ENCODE data around the gene PRKG1. TPM values are rescaled to one million over a fixed set of nuclear protein-coding genes. Genes with fewer than 3 reads are reported as not detected.
"Not testable (repeated sequence)": the region's sequence is repeated elsewhere in the genome, so short reads cannot be mapped to it uniquely, and the experiment has no call there.

PRKG1 gene
- total RNA-seq, 6 experiments from 2014 or later = 1.1 to 2.0 (median 1.3) TPM

DNA sequence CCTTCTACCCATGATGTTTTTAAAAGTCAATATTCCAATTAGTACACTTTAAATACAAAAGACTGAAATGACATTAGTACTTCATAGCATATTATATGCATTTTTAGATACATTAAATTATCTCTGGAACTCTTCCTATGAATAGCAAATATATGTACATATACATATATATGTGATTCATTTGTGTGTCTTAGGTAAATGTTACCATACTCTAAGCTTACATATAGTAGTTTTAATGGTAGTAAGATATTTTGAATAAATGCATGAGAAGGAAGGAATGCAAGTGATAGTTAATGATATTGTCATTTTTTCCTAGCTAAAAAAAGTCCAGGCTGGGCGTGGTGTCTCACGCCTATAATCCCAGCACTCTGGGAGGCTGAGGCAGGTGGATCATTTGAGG is 671.1 kb downstream of the PRKG1 start:
- no peak for TF ChIP-seq POLR2A (IDR thresholded peaks at IDR 0.05)
- TF ChIP-seq, protein P1, sequence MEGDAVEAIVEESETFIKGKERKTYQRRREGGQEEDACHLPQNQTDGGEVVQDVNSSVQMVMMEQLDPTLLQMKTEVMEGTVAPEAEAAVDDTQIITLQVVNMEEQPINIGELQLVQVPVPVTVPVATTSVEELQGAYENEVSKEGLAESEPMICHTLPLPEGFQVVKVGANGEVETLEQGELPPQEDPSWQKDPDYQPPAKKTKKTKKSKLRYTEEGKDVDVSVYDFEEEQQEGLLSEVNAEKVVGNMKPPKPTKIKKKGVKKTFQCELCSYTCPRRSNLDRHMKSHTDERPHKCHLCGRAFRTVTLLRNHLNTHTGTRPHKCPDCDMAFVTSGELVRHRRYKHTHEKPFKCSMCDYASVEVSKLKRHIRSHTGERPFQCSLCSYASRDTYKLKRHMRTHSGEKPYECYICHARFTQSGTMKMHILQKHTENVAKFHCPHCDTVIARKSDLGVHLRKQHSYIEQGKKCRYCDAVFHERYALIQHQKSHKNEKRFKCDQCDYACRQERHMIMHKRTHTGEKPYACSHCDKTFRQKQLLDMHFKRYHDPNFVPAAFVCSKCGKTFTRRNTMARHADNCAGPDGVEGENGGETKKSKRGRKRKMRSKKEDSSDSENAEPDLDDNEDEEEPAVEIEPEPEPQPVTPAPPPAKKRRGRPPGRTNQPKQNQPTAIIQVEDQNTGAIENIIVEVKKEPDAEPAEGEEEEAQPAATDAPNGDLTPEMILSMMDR (IDR thresholded peaks at IDR 0.05) = no peak
- no peaks in the 10 kb centered on the region for H3K4me1 ChIP-seq
- 86% methylated on average over 2 of the region's 2 CpGs for WGBS (ENCODE audit: insufficient coverage, low coverage, low lambda C conversion rate, missing lambda C conversion rate)
- H3K9me3 ChIP-seq = no peaks in the 10 kb centered on the region
- H3K36me3 ChIP-seq = no peaks in the 10 kb centered on the region
- intact Hi-C loops (cut with DNase I) = no loop called here
- ATAC-seq (no peak), DNase-seq (no peak)
- no peak overlapping the region for H3K27ac ChIP-seq
- no peak overlapping the region for H3K4me3 ChIP-seq
- H3K27me3 ChIP-seq = no peaks in the 10 kb centered on the region

DNA sequence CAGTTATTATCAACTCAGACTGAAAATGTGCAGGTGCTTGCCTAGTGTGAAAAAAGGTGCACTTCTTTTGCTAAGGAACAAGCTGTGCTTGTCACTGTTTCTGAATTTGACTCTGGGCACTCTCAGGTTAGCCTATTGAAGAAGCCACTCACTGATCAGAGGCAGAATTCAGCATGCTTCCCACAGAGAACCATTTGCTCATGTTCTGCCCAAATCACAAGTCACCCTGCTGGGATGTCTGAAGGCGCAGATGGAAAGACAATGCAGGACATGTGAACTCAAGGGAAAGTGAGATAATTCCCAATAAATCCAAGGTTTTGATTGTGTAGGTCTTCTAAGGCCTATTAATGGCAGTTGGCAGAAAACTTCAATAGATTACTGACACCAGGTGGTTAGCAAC is 672.9 kb downstream of the PRKG1 start:
- no peaks in the 10 kb centered on the region for H3K4me1 ChIP-seq
- no peaks in the 10 kb centered on the region for H3K27me3 ChIP-seq
- DNase-seq = no peak
- no CpG with 5 or more reads among the region's 1 CpG for WGBS (ENCODE audit: insufficient coverage, low coverage, low lambda C conversion rate, missing lambda C conversion rate)
- TF ChIP-seq, protein P1 (IDR thresholded peaks at IDR 0.05) = no peak
- no peak for TF ChIP-seq POLR2A (IDR thresholded peaks at IDR 0.05)
- no peak overlapping the region for H3K27ac ChIP-seq
- ATAC-seq = no peak
- no peaks in the 10 kb centered on the region for H3K9me3 ChIP-seq
- intact Hi-C loops (cut with DNase I) = no loop called here
- H3K36me3 ChIP-seq = no peaks in the 10 kb centered on the region
- no peak overlapping the region for H3K4me3 ChIP-seq

DNA sequence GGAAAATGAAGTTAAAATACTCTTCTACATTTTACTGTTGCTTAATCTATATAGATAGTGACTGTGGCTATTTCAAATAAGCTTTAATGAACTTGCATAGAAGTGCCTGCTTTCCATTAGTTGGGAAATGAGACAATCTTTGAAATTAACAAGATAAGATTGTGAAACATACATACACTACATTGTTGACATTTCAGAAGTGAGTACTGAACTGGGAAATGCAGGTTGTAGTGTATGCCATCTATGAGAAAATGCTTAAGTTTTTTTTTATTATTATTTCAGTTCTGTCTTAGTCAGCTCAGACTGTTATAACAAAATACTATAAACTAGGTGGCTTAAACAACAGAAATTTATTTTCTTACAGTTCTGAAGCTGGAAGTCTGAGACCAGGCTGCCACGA is 674.7 kb downstream of the PRKG1 start:
- 46% methylated on average over 1 of the region's 1 CpG for WGBS (ENCODE audit: insufficient coverage, low coverage, low lambda C conversion rate, missing lambda C conversion rate)

DNA sequence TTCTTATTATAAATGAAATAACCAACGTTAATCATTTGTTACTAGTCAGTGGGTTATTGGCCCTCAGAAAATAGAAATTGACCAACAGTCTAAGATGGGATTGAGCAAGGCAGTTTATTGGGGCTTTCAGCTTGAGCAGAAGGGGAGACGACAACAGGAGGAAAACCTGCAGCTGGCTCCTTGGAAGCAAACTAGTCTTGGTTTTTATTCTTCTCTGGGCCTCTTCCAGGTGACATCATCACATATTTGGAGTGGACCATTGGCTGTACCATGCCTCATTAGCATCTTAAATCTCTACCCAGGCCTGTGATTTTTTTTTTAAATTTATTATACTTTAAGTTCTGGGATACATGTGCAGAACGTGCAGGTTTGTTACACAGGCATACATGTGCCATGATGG is 684.1 kb downstream of the PRKG1 start:
- TF ChIP-seq, protein P1 (IDR thresholded peaks at IDR 0.05) = no peak
- H3K27ac ChIP-seq = no peak overlapping the region
- no peaks in the 10 kb centered on the region for H3K27me3 ChIP-seq
- WGBS (ENCODE audit: insufficient coverage, low coverage, low lambda C conversion rate, missing lambda C conversion rate) = 67% methylated on average over 3 of the region's 3 CpGs
- ATAC-seq (no peak), DNase-seq (no peak)
- no peaks in the 10 kb centered on the region for H3K36me3 ChIP-seq
- no peaks in the 10 kb centered on the region for H3K9me3 ChIP-seq
- intact Hi-C loops (cut with DNase I) = no loop called here
- H3K4me3 ChIP-seq = no peak overlapping the region
- no peaks in the 10 kb centered on the region for H3K4me1 ChIP-seq

More for the DNA sequence above, 674.7 kb downstream of the PRKG1 start:
- H3K27me3 ChIP-seq = no peaks in the 10 kb centered on the region
- TF ChIP-seq, protein P1 (IDR thresholded peaks at IDR 0.05) = no peak
- TF ChIP-seq POLR2A (IDR thresholded peaks at IDR 0.05) = no peak
- no peaks in the 10 kb centered on the region for H3K4me1 ChIP-seq
- intact Hi-C loops (cut with DNase I) = no loop called here
- no peak overlapping the region for H3K4me3 ChIP-seq
- DNase-seq = no peak
- no peak overlapping the region for H3K27ac ChIP-seq
- no peaks in the 10 kb centered on the region for H3K9me3 ChIP-seq
- H3K36me3 ChIP-seq = no peaks in the 10 kb centered on the region
- ATAC-seq = no peak

DNA sequence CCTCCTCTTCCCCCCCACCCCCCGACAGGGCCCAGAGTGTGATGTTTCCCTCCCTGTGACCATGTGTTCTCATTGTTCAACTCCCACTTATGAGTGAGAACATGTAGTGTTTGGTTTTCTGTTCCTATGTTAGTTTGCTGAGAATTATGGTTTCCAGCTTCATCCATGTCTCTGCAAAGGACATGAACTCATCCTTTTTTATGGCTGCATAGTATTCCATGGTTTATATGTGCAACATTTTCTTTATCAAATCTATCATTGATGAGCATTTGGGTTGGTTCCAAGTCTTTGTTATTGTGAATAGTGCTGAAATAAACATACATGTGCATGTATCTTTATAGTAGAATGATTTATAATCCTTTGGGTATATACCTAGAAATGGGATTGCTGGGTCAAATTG is 684.6 kb downstream of the PRKG1 start:
- H3K36me3 ChIP-seq; intact Hi-C loops (cut with DNase I); H3K4me1 ChIP-seq; H3K27ac ChIP-seq; H3K4me3 ChIP-seq; H3K27me3 ChIP-seq; H3K9me3 ChIP-seq; DNase-seq; ATAC-seq: not testable (repeated sequence)
- 44% methylated on average over 1 of the region's 1 CpG for WGBS (ENCODE audit: insufficient coverage, low coverage, low lambda C conversion rate, missing lambda C conversion rate)
